ENCODE measurements around the gene PIRT. TPM values are rescaled to one million over a fixed set of nuclear protein-coding genes. Genes with fewer than 3 reads are reported as not detected.

The PIRT gene
- polyA plus RNA-seq, 1 donor from 2014 or later: not detected

GRCh38 chr17:10787306-10788045 lies 50.4 kb downstream of the PIRT start:
- H3K27me3 ChIP-seq (ENCODE audit: insufficient read depth, low read depth, low read length): no peaks in the 10 kb centered on the region
- no peak overlapping the region for H3K4me3 ChIP-seq (ENCODE audit: low read length)
- no peaks in the 10 kb centered on the region for H3F3A ChIP-seq (ENCODE audit: insufficient read depth, low read length, poor library complexity, severe bottlenecking)
- H3K9ac ChIP-seq (ENCODE audit: low read length): no peak overlapping the region
- no peaks in the 10 kb centered on the region for H3K9me3 ChIP-seq (ENCODE audit: low read length)
- H4K20me1 ChIP-seq (ENCODE audit: insufficient read depth): no peaks in the 10 kb centered on the region
- TF ChIP-seq RAD21 (conservative IDR thresholded peaks at IDR 0.05): no peak
- TF ChIP-seq, protein P1, sequence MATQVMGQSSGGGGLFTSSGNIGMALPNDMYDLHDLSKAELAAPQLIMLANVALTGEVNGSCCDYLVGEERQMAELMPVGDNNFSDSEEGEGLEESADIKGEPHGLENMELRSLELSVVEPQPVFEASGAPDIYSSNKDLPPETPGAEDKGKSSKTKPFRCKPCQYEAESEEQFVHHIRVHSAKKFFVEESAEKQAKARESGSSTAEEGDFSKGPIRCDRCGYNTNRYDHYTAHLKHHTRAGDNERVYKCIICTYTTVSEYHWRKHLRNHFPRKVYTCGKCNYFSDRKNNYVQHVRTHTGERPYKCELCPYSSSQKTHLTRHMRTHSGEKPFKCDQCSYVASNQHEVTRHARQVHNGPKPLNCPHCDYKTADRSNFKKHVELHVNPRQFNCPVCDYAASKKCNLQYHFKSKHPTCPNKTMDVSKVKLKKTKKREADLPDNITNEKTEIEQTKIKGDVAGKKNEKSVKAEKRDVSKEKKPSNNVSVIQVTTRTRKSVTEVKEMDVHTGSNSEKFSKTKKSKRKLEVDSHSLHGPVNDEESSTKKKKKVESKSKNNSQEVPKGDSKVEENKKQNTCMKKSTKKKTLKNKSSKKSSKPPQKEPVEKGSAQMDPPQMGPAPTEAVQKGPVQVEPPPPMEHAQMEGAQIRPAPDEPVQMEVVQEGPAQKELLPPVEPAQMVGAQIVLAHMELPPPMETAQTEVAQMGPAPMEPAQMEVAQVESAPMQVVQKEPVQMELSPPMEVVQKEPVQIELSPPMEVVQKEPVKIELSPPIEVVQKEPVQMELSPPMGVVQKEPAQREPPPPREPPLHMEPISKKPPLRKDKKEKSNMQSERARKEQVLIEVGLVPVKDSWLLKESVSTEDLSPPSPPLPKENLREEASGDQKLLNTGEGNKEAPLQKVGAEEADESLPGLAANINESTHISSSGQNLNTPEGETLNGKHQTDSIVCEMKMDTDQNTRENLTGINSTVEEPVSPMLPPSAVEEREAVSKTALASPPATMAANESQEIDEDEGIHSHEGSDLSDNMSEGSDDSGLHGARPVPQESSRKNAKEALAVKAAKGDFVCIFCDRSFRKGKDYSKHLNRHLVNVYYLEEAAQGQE (IDR thresholded peaks at IDR 0.05; ENCODE audit: borderline replicate concordance): no peak
- no peak for TF ChIP-seq TAF1 (IDR thresholded peaks at IDR 0.05; ENCODE audit: low read depth)
- TF ChIP-seq, protein P2, sequence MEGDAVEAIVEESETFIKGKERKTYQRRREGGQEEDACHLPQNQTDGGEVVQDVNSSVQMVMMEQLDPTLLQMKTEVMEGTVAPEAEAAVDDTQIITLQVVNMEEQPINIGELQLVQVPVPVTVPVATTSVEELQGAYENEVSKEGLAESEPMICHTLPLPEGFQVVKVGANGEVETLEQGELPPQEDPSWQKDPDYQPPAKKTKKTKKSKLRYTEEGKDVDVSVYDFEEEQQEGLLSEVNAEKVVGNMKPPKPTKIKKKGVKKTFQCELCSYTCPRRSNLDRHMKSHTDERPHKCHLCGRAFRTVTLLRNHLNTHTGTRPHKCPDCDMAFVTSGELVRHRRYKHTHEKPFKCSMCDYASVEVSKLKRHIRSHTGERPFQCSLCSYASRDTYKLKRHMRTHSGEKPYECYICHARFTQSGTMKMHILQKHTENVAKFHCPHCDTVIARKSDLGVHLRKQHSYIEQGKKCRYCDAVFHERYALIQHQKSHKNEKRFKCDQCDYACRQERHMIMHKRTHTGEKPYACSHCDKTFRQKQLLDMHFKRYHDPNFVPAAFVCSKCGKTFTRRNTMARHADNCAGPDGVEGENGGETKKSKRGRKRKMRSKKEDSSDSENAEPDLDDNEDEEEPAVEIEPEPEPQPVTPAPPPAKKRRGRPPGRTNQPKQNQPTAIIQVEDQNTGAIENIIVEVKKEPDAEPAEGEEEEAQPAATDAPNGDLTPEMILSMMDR (IDR thresholded peaks at IDR 0.05; ENCODE audit: poor library complexity, severe bottlenecking): no peak
- TF ChIP-seq POLR2AphosphoS5 (IDR thresholded peaks at IDR 0.05): no peak
- no peak for TF ChIP-seq EZH2 (IDR thresholded peaks at IDR 0.05; ENCODE audit: borderline replicate concordance, insufficient read depth, low read length, poor library complexity, severe bottlenecking)
- no peak for TF ChIP-seq MXI1 (conservative IDR thresholded peaks at IDR 0.05; ENCODE audit: poor library complexity, severe bottlenecking)
- no peak for TF ChIP-seq EP300 (conservative IDR thresholded peaks at IDR 0.05; ENCODE audit: poor library complexity, severe bottlenecking)
- TF ChIP-seq SMC3 (conservative IDR thresholded peaks at IDR 0.05; ENCODE audit: poor library complexity): no peak
- H3K36me3 ChIP-seq (ENCODE audit: insufficient read depth, low read length): no peaks in the 10 kb centered on the region
- no peak overlapping the region for H3K27ac ChIP-seq (ENCODE audit: low read length)
- H3K79me2 ChIP-seq (replicated peaks; ENCODE audit: insufficient read depth, low read length): no peaks in the 10 kb centered on the region
- no peak overlapping the region for H3K4me2 ChIP-seq (ENCODE audit: low read length)
- H2AFZ ChIP-seq (ENCODE audit: low read depth, low read length): no peak overlapping the region
- H3K9me2 ChIP-seq (ENCODE audit: insufficient read depth, low read length): no peaks in the 10 kb centered on the region

DNA sequence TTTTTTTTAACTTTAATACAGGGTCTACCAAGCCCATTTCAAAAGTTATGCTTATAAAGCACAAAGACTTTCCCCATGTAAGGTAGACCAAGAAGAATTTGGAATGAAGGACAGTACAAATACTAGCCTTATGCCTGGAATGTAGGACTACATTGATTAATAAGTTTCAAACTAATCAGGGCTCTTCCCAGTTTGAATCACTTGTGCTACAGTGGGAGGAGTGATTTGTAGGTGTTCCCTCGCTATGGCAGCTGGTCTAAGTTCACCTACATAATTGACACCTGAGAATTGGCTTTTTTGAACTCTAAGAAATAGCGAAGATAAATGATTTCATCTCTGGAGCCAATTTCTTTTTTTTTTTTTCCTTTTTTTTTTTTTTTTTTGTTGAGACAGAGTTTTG lies 52.6 kb downstream of the PIRT start:
- no peaks in the 10 kb centered on the region for H3K36me3 ChIP-seq (ENCODE audit: insufficient read depth, low read length)
- H3K27ac ChIP-seq (ENCODE audit: low read length): no peak overlapping the region
- H3K4me2 ChIP-seq (ENCODE audit: low read length): no peak overlapping the region
- H3K27me3 ChIP-seq (ENCODE audit: insufficient read depth, low read depth, low read length): no peaks in the 10 kb centered on the region
- no peaks in the 10 kb centered on the region for H3F3A ChIP-seq (ENCODE audit: insufficient read depth, low read length, poor library complexity, severe bottlenecking)
- H3K9me3 ChIP-seq (ENCODE audit: low read length): no peaks in the 10 kb centered on the region
- no peaks in the 10 kb centered on the region for H3K79me2 ChIP-seq (replicated peaks; ENCODE audit: insufficient read depth, low read length)
- H3K4me3 ChIP-seq (ENCODE audit: low read length): no peak overlapping the region
- no peaks in the 10 kb centered on the region for H4K20me1 ChIP-seq (ENCODE audit: insufficient read depth)
- H3K9me2 ChIP-seq (ENCODE audit: insufficient read depth, low read length): no peaks in the 10 kb centered on the region
- H3K9ac ChIP-seq (ENCODE audit: low read length): no peak overlapping the region
- no peak overlapping the region for H2AFZ ChIP-seq (ENCODE audit: low read depth, low read length)
- TF ChIP-seq TAF1 (IDR thresholded peaks at IDR 0.05; ENCODE audit: low read depth) (no peak), EZH2 (IDR thresholded peaks at IDR 0.05; ENCODE audit: borderline replicate concordance, insufficient read depth, low read length, poor library complexity, severe bottlenecking) (no peak), MXI1 (conservative IDR thresholded peaks at IDR 0.05; ENCODE audit: poor library complexity, severe bottlenecking) (no peak), RAD21 (conservative IDR thresholded peaks at IDR 0.05) (no peak), POLR2AphosphoS5 (IDR thresholded peaks at IDR 0.05) (no peak)
- TF ChIP-seq, protein P1 (IDR thresholded peaks at IDR 0.05; ENCODE audit: borderline replicate concordance): no peak
- TF ChIP-seq, protein P2 (IDR thresholded peaks at IDR 0.05; ENCODE audit: poor library complexity, severe bottlenecking): no peak

Data from neural cell (in vitro differentiated cells).